Nephron progenitor cell (in vitro differentiated cells): ENCODE measurements around the gene ART4.

ENCODE experiments used
- DNase-seq: peaks from one replicate; pipeline ENCODE4 v3.0.0; 2021
- H3K27ac Mint-ChIP-seq: 2 replicates; pipeline ENCODE4 v1.8.0; 2021; ENCODE audit warnings: mild to moderate bottlenecking, moderate library complexity, mixed read lengths
- H3K27me3 Mint-ChIP-seq: 2 replicates; pipeline ENCODE4 v1.8.0; 2021; ENCODE audit warnings: mild to moderate bottlenecking, low read depth, mixed read lengths; ENCODE audit not compliant: poor library complexity
- H3K36me3 Mint-ChIP-seq: 2 replicates; pipeline ENCODE4 v1.8.0; 2021; ENCODE audit warnings: low read depth, mixed read lengths
- H3K4me1 Mint-ChIP-seq: 2 replicates; pipeline ENCODE4 v1.8.0; 2021; ENCODE audit warnings: mixed read lengths
- H3K4me3 Mint-ChIP-seq: 2 replicates; pipeline ENCODE4 v1.8.0; 2021; ENCODE audit warnings: mild to moderate bottlenecking, moderate library complexity, mixed read lengths
- H3K9me3 Mint-ChIP-seq: 2 replicates; pipeline ENCODE4 v1.8.0; 2021; ENCODE audit warnings: mild to moderate bottlenecking, moderate library complexity, mixed read lengths
- TF ChIP-seq, protein P1 (sequence below): fragments of 200-600 bp; sonication (generic); IDR thresholded peaks from 2 replicates; pipeline ENCODE4 v1.5.0; 2021; ENCODE audit warnings: antibody characterized with exemption

ART4 gene

DNA sequence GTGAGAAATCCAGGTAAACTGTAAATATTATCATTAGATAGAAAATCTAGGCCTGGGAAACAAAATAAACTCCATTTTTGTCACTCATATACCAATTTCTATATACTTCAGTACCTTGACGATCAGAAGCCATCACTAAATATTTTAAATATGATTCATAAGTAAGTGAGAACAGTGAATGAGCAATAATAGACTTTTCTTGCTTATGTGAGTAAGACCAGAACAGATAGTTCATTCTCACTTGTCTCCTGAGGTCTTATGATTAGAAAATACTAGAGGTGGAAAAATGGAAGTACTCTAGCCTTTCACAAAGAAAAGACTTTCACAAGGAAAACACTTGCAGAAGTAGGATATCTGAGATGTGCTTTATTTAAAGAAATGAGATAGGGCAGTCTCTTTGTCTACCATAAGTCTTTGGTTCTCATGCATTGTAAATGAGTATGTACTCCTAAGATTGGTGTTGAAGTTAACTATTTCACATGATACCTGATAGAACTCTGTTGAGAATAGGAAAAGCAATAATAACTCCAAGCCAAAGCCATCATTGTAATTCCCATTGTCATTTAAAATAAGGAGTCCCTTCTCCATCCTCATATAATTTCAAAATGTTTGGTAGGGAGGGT, 19.2 kb downstream of the ART4 start:
- DNase-seq = no peak
- TF ChIP-seq, protein P1, sequence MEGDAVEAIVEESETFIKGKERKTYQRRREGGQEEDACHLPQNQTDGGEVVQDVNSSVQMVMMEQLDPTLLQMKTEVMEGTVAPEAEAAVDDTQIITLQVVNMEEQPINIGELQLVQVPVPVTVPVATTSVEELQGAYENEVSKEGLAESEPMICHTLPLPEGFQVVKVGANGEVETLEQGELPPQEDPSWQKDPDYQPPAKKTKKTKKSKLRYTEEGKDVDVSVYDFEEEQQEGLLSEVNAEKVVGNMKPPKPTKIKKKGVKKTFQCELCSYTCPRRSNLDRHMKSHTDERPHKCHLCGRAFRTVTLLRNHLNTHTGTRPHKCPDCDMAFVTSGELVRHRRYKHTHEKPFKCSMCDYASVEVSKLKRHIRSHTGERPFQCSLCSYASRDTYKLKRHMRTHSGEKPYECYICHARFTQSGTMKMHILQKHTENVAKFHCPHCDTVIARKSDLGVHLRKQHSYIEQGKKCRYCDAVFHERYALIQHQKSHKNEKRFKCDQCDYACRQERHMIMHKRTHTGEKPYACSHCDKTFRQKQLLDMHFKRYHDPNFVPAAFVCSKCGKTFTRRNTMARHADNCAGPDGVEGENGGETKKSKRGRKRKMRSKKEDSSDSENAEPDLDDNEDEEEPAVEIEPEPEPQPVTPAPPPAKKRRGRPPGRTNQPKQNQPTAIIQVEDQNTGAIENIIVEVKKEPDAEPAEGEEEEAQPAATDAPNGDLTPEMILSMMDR = no peak
- no peaks in the 10 kb centered on the region for H3K4me1 Mint-ChIP-seq
- H3K36me3 Mint-ChIP-seq = no peaks in the 10 kb centered on the region
- no peaks in the 10 kb centered on the region for H3K9me3 Mint-ChIP-seq
- H3K4me3 Mint-ChIP-seq = no peak overlapping the region
- H3K27me3 Mint-ChIP-seq = peaks cover 3% of the 10 kb centered on the region
- H3K27ac Mint-ChIP-seq = no peak overlapping the region

DNA sequence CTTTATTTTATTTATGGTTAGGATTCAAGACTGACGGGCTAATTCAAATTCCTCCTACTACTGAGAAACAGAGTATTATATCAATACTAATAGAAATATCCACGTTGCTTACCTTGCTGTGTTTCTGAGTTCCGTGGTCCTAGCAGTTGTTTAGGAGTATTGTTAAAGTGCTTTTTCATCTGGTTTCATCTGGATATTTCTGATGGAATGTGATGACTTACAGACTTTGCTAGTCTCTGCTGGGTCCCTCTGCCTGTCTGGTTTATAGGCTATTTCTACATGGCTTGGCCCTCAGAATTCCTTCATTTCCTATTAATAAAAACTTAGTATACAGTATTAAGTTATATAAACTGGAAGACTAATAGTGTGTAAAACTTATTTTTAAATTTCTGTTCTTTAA, 29.3 kb downstream of the ART4 start, which contains the start of gene SMCO3:
Gene SMCO3 (minus strand): TSS at position 169 of the 400 bp plus-strand sequence. CDS start 7,502 bp downstream, outside the sequence.
- no peak for DNase-seq
- Mint-ChIP-seq H3K9me3 (peaks cover 5% of the 10 kb centered on the region), H3K36me3 (no peaks in the 10 kb centered on the region), H3K27me3 (peaks cover 6% of the 10 kb centered on the region), H3K4me3 (no peak within 1 kb of the TSS), H3K4me1 (no peaks in the 10 kb centered on the region), H3K27ac (no peak within 1 kb of the TSS)
- TF ChIP-seq, protein P1 = no peak

DNA sequence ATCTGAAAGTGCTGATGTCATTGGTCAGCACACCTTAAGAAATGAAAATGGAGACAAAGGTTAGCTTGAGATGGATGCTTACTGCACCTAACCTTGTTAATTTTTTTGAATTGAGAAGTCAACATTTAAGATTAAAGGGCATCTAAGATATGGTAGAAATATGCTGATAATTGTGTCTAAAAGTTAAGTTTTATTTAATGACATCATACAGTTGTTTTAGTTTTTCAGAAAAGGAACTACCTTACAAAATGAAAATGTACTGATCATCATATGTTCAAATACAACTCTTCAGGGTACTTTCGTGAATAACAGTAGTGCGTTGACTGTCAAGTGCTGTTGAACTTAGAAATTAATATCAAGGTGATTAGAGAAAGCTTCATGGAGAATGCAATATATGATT, 31.8 kb downstream of the ART4 start:
- TF ChIP-seq, protein P1 = no peak
- H3K27ac Mint-ChIP-seq = no peak overlapping the region
- no peaks in the 10 kb centered on the region for H3K4me1 Mint-ChIP-seq
- no peaks in the 10 kb centered on the region for H3K9me3 Mint-ChIP-seq
- H3K27me3 Mint-ChIP-seq = peaks cover 9% of the 10 kb centered on the region
- H3K4me3 Mint-ChIP-seq = no peak overlapping the region
- DNase-seq = no peak
- H3K36me3 Mint-ChIP-seq = no peaks in the 10 kb centered on the region

DNA sequence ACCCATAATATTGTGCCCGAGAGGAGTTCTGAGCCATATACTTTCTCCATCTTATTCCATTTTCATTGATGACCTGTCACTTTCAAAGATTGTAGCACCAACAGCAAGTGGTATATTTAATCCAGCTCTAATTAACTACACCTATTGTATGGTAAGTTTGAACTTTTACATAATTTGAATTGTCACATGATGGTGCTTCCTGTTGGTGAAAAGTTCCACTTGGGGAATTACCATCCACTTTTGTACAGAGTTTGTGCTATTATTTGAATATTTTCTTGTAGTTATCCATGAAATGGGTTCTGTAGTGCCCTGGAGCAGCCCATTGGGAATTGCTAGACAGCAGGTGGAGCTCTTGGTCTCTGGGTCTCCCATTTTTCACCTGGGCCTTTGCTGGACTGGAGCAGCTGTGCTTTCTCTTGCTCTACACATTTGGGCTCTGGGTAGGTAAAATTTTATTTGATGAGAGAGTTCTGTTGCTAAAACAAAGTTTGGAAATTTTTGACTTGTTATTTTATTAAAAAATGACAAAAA, 32.3 kb downstream of the ART4 start:
- TF ChIP-seq, protein P1 = no peak
- Mint-ChIP-seq H3K9me3 (no peaks in the 10 kb centered on the region), H3K27me3 (peaks cover 9% of the 10 kb centered on the region), H3K36me3 (no peaks in the 10 kb centered on the region), H3K4me3 (no peak overlapping the region), H3K4me1 (no peaks in the 10 kb centered on the region), H3K27ac (no peak overlapping the region)
- DNase-seq = no peak

DNA sequence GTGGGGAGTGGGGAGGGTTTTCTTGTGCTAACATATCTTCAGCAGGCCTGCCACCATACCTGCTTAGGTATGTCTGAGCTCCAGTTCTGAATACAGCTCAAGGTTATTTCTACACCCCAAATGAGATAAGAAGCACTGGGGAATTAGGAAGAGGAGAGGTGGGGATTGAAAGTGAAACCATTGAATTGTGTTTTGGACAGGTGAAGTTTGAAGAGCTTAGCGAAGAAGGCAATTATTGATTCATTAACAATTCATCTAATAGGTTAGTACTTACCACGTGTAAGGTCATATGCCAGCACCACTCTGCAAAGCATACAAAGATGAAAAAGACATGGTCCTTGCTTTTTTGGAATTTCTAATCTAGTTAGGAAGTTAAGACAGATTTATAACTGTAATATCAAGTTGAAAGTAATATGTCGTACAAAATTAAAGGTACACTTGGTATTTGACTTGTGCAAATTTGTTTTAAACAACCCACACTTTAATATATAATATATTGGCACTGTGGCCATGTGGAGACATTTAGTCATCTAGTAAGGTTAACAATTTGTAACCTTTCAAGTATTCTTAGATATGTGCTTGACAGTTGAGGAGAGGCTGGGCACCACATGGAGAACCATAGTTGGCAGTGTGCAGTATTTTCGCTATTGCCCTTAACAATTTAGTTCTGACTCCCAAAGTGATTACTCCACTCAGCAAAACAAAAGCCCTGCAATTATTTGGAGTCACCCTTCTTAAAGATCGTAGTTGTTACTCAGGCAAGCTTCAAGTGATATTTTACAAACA, 33.0 kb downstream of the ART4 start:
- no peaks in the 10 kb centered on the region for H3K36me3 Mint-ChIP-seq
- DNase-seq = no peak
- no peaks in the 10 kb centered on the region for H3K9me3 Mint-ChIP-seq
- H3K27ac Mint-ChIP-seq = no peak overlapping the region
- peaks cover 9% of the 10 kb centered on the region for H3K27me3 Mint-ChIP-seq
- TF ChIP-seq, protein P1 = no peak
- no peaks in the 10 kb centered on the region for H3K4me1 Mint-ChIP-seq
- H3K4me3 Mint-ChIP-seq = no peak overlapping the region
